ENCODE measurements around the gene STRBP. TPM values are rescaled to one million over a fixed set of nuclear protein-coding genes. Genes with fewer than 3 reads are reported as not detected.

STRBP gene
- total RNA-seq, 1 donor from 2014 or later, result 14.9 TPM

GRCh38 chr9:123073441-123073840, 194.9 kb downstream of the STRBP start:
- intact Hi-C loops (cut with micrococcal nuclease), result no loop called here

GRCh38 chr9:123072407-123072995, 195.9 kb downstream of the STRBP start:
- intact Hi-C loops (cut with micrococcal nuclease), result no loop called here

Other genes starting within 250 kb of the STRBP start
- 0.32 TPM in 1 of 2 replicates, not detected in the other for gene GPR21, start 234.9 kb downstream of the STRBP start, total RNA-seq
- gene CRB2, start 87.6 kb upstream of the STRBP start, total RNA-seq, result not detected in 2 replicates